K562 (cell line): ENCODE data around the gene BORCS5. TPM values are rescaled to one million over a fixed set of nuclear protein-coding genes. Genes with fewer than 3 reads are reported as not detected.

Source experiments
- E2F6 ChIP-seq, 2 experiments: IDR thresholded peaks; 2 replicates each; pipeline ENCODE4 v1.6.1; 2011; ENCODE audit warnings: borderline replicate concordance in 1 of 2, control low read depth in 1 of 2, low read depth in 1 of 2, low read length in 1 of 2, mild to moderate bottlenecking in 1 of 2, mixed read lengths in 1 of 2, moderate library complexity in 1 of 2; ENCODE audit not compliant: insufficient read depth in 1 of 2, insufficient read length in 1 of 2, poor library complexity in 1 of 2, severe bottlenecking in 1 of 2; ENCODE audit errors: extremely low read depth in 1 of 2
- EP400 ChIP-seq: fragments of 450-650 bp; IDR thresholded peaks from 2 replicates; pipeline ENCODE4 v1.6.1; 2017; ENCODE audit warnings: antibody characterized with exemption, mild to moderate bottlenecking, moderate library complexity
- FOXA1 ChIP-seq: fragments of 450-650 bp; IDR thresholded peaks from 2 replicates; pipeline ENCODE4 v1.6.1; 2016; ENCODE audit warnings: mild to moderate bottlenecking, borderline replicate concordance
- KDM4B ChIP-seq, 2 experiments: fragments of 450-650 bp in 1 of 2; sonication (generic) in 1 of 2; IDR thresholded peaks; 2 replicates each; pipeline ENCODE4 v1.6.1; 2016 to 2017; ENCODE audit warnings: borderline replicate concordance in 2 of 2, antibody characterized with exemption in 1 of 2, low read depth in 1 of 2, mild to moderate bottlenecking in 1 of 2
- LCOR ChIP-seq: sonication (generic); formaldehyde crosslinking; IDR thresholded peaks from 2 replicates; pipeline ENCODE4 v1.8.0; 2022; ENCODE audit warnings: mild to moderate bottlenecking, missing genetic modification reagents
- MGA ChIP-seq: fragments of 450-650 bp; IDR thresholded peaks from 2 replicates; pipeline ENCODE4 v1.6.1; 2016; ENCODE audit warnings: mild to moderate bottlenecking, moderate library complexity
- NCOA2 ChIP-seq, 2 experiments: fragments of 450-650 bp; IDR thresholded peaks; 2 replicates each; pipeline ENCODE4 v1.6.1; 2018; ENCODE audit warnings: mild to moderate bottlenecking in 2 of 2, moderate library complexity in 1 of 2; ENCODE audit not compliant: partially characterized antibody in 2 of 2
- NCOA6 ChIP-seq: fragments of 450-650 bp; IDR thresholded peaks from 2 replicates; pipeline ENCODE4 v1.6.1; 2017; ENCODE audit warnings: mild to moderate bottlenecking
- PTTG1 ChIP-seq: fragments of 450-650 bp; IDR thresholded peaks from 2 replicates; pipeline ENCODE4 v1.6.1; 2016; ENCODE audit warnings: low read depth, mild to moderate bottlenecking, missing genetic modification characterization, missing compliant biosample characterization
- RFX5 ChIP-seq: IDR thresholded peaks from 2 replicates; pipeline ENCODE4 v1.6.1; 2011; ENCODE audit warnings: low read depth, mild to moderate bottlenecking, improper control_type of control experiment, low read length
- SP1 ChIP-seq: sonication (generic); formaldehyde crosslinking; IDR thresholded peaks from 2 replicates; pipeline ENCODE4 v1.8.1; 2022; ENCODE audit warnings: mild to moderate bottlenecking, missing genetic modification reagents
- ZNF12 ChIP-seq: sonication (generic); formaldehyde crosslinking; IDR thresholded peaks from 2 replicates; pipeline ENCODE4 v1.4.0; 2020; ENCODE audit warnings: mild to moderate bottlenecking, missing genetic modification reagents
- ZNF165 ChIP-seq: fragments of 250-450 bp; sonication (Bioruptor Pico); IDR thresholded peaks from 2 replicates; pipeline ENCODE4 v1.4.0; 2020; ENCODE audit warnings: borderline replicate concordance
- ZNF551 ChIP-seq: fragments of 250-450 bp; sonication (Bioruptor Pico); IDR thresholded peaks from 2 replicates; pipeline ENCODE4 v1.5.0; 2021; ENCODE audit warnings: mild to moderate bottlenecking, moderate library complexity
- polyA plus RNA-seq, 8 experiments: library from polyadenylated mRNA; depleted of rRNA in 4 of 8; stranded (reverse) in 5 of 8; unstranded in 3 of 8; fragments of >200 nt; fragmentation: Nextera tagmentation in 2 of 8; fragmentation: Illumina TruSeq in 1 of 8; extraction: Ambion mirVana in 2 of 8; extraction: Trizol in 1 of 8; gene quantifications; 2 replicates each; pipeline versions ENCODE4 v1.2.1 to v1.2.3, GENCODE V29; 2011 to 2014; ENCODE audit warnings: inconsistent platforms in 1 of 8, missing spikeins in 1 of 8
- total RNA-seq, 7 experiments: library from RNA; depleted of rRNA in 6 of 7; stranded (reverse); fragments of >200 nt in 6 of 7; fragmentation: Illumina TruSeq in 2 of 7; extraction: Trizol in 2 of 7; gene quantifications; 2 replicates each; pipeline versions ENCODE4 v1.2.1 to v1.2.3, GENCODE V29; 2011 to 2021; ENCODE audit warnings: low replicate concordance in 1 of 7

The BORCS5 gene
- total and polyA plus RNA-seq, 9 of the 15 experiments (the other 6 are each of a cell fraction or from before 2014, with no cell fraction given) = 0.31 to 12.4 (median 6.6) TPM

- TF ChIP-seq MGA = peak; percentile 73
- TF ChIP-seq NCOA6 = peak; percentile 34; the same call in 1 of the 2 replicates
- no peak for TF ChIP-seq FOXA1
- TF ChIP-seq E2F6 (IDR thresholded peaks at IDR 0.05; ENCODE audit: borderline replicate concordance in 1 of 2, extremely low read depth in 1 of 2, insufficient read depth in 1 of 2, insufficient read length in 1 of 2, low read depth in 1 of 2, low read length in 1 of 2, poor library complexity in 1 of 2, severe bottlenecking in 1 of 2) = peak; percentile 71 to 89
- no peak for TF ChIP-seq ZNF12 (CRISPR knock-in tag)
- TF ChIP-seq LCOR (CRISPR knock-in tag) = no peak
- no peak for TF ChIP-seq PTTG1 (tag)
- no peak for TF ChIP-seq ZNF165 (CRISPR knock-in tag)
- TF ChIP-seq SP1 = 0 out of 2 replicates have a peak, but pooled peaks have one; percentile 14
- no peak for TF ChIP-seq RFX5
- no peak; the same call in 1 of the 2 replicates for TF ChIP-seq EP400
- no peak for TF ChIP-seq NCOA2 (IDR thresholded peaks at IDR 0.05; ENCODE audit: partially characterized antibody in 2 of 2)
- TF ChIP-seq KDM4B (IDR thresholded peaks at IDR 0.05; ENCODE audit: borderline replicate concordance in 2 of 2, low read depth in 1 of 2) = 0 out of 4 replicates have a peak, but pooled peaks of 1 of the 2 experiments have one; percentile 46
- no peak for TF ChIP-seq ZNF551
Observed at GRCh38 chr12:12349711-12350665, 6.9 kb upstream of the BORCS5 start, which contains the start of gene MANSC1 (continued).
